Endothelial cell of umbilical vein (primary cell): ENCODE results near the gene ZNF407. TPM values are rescaled to one million over a fixed set of nuclear protein-coding genes. Genes with fewer than 3 reads are reported as not detected.

ENCODE experiments used
- BruUV-seq: library from RNA; stranded (reverse); fragments of 400-500 nt; replicated peaks from 2 replicates; lab custom pipeline; 2021; lab: Mats Ljungman, UMichigan
- CTCF ChIA-PET: fragments of 300-600, 350-600 bp; sonication (Branson Sonifier 250); formaldehyde crosslinking; loops from one replicate; lab custom pipeline; 2021; ENCODE audit warnings: antibody characterized with exemption, inconsistent platforms; lab: Charles Lee
- POLR2A ChIA-PET: fragments of 300-600, 350-600 bp; sonication (Branson Sonifier 250); formaldehyde crosslinking; loops from one replicate; lab custom pipeline; 2021; ENCODE audit warnings: antibody characterized with exemption, inconsistent platforms; lab: Charles Lee
- DNase-seq: peaks from one replicate; pipeline ENCODE4 v3.0.0-alpha.2; 2011; ENCODE audit warnings: low read depth, low spot score
- FAIRE-seq: peaks from 2 replicates; lab custom pipeline; 2011; peaks lifted over from hg19 to GRCh38; lab: Jason Lieb, UNC
- H2AFZ ChIP-seq: 2 replicates; pipeline ENCODE4 v1.6.0; 2012; ENCODE audit warnings: low read depth, low read length, control low read depth, inconsistent platforms
- H3K27ac ChIP-seq: 2 replicates; pipeline ENCODE4 v1.5.1; 2011; ENCODE audit warnings: low read depth, mild to moderate bottlenecking, control low read depth, low read length, moderate library complexity; ENCODE audit not compliant: insufficient read depth
- H3K27me3 ChIP-seq, 2 experiments: 2 replicates each; pipeline versions ENCODE4 v1.6.0 to v1.6.1; 2011; ENCODE audit warnings: low read length in 2 of 2, mixed read lengths in 1 of 2; ENCODE audit not compliant: control insufficient read depth in 2 of 2, insufficient read depth in 2 of 2
- H3K36me3 ChIP-seq, 2 experiments: 2 replicates in 1 of 2; 3 replicates in 1 of 2; pipeline ENCODE4 v1.5.1; 2011; ENCODE audit warnings: low read length in 2 of 2, mild to moderate bottlenecking in 1 of 2, moderate library complexity in 1 of 2; ENCODE audit not compliant: control insufficient read depth in 2 of 2, insufficient read depth in 2 of 2; ENCODE audit errors: extremely low read depth in 1 of 2
- H3K4me1 ChIP-seq: 3 replicates; pipeline ENCODE4 v1.5.1; 2011; ENCODE audit warnings: mild to moderate bottlenecking, low read length; ENCODE audit not compliant: control insufficient read depth, insufficient read depth; ENCODE audit errors: extremely low read depth
- H3K4me2 ChIP-seq: 2 replicates; pipeline ENCODE4 v1.6.1; 2011; ENCODE audit warnings: low read length, control low read depth, mixed read lengths; ENCODE audit not compliant: insufficient read depth
- H3K4me3 ChIP-seq, 3 experiments: fragments of 200-600 bp in 1 of 3; sonication (generic), shearing (Covaris generic) in 1 of 3; replicated peaks in 1 of 3; 2 replicates each; pipeline ENCODE4 v1.5.1; 2011 to 2016; ENCODE audit warnings: control low read depth in 3 of 3, low read length in 3 of 3, mild to moderate bottlenecking in 2 of 3, inconsistent platforms in 1 of 3, low read depth in 1 of 3, moderate library complexity in 1 of 3; ENCODE audit not compliant: insufficient read depth in 1 of 3
- H3K79me2 ChIP-seq: 2 replicates; pipeline ENCODE4 v1.6.0; 2012; ENCODE audit warnings: low read length, inconsistent platforms; ENCODE audit not compliant: control insufficient read depth, insufficient read depth
- H3K9ac ChIP-seq: replicated peaks from 2 replicates; pipeline ENCODE3; 2011; ENCODE audit warnings: low read length, control low read depth; ENCODE audit not compliant: insufficient read depth; ENCODE audit errors: extremely low read depth
- H3K9me1 ChIP-seq: replicated peaks from 3 replicates; pipeline ENCODE4 v1.6.0; 2011; ENCODE audit warnings: mild to moderate bottlenecking, low read length; ENCODE audit not compliant: control insufficient read depth, insufficient read depth; ENCODE audit errors: extremely low read depth
- H3K9me3 ChIP-seq: replicated peaks from 2 replicates; pipeline ENCODE4 v1.5.1; 2012; ENCODE audit warnings: low read length, inconsistent platforms; ENCODE audit not compliant: control insufficient read depth, insufficient read depth
- H4K20me1 ChIP-seq: replicated peaks from 2 replicates; pipeline ENCODE3; 2011; ENCODE audit warnings: mild to moderate bottlenecking, low read length; ENCODE audit not compliant: control insufficient read depth, insufficient read depth; ENCODE audit errors: extremely low read depth
- CTCF ChIP-seq, 2 donors: IDR thresholded peaks; 1 replicate in 1 of 2; 2 replicates in 1 of 2; pipeline ENCODE4 v1.5.1; 2011; ENCODE audit warnings: low read length in 2 of 2, mild to moderate bottlenecking in 2 of 2, moderate library complexity in 2 of 2, control low read depth in 1 of 2, inconsistent platforms in 1 of 2, low read depth in 1 of 2; ENCODE audit not compliant: insufficient read depth in 1 of 2; ENCODE audit errors: extremely low read depth in 1 of 2
- EZH2 ChIP-seq: IDR thresholded peaks from 2 replicates; pipeline ENCODE4 v1.6.1; 2012; ENCODE audit warnings: borderline replicate concordance, low read depth, mild to moderate bottlenecking, moderate library complexity, low read length, inconsistent platforms; ENCODE audit not compliant: severe bottlenecking
- FOS ChIP-seq: IDR thresholded peaks from 2 replicates; pipeline ENCODE4 v1.6.1; 2011; ENCODE audit warnings: mild to moderate bottlenecking, low read length, moderate library complexity, borderline replicate concordance; ENCODE audit not compliant: insufficient read depth
- GATA2 ChIP-seq: IDR thresholded peaks from 2 replicates; pipeline ENCODE4 v1.7.0; 2011; ENCODE audit warnings: low read depth, mild to moderate bottlenecking, moderate library complexity, mixed read lengths, low read length; ENCODE audit not compliant: insufficient read length, insufficient read depth
- JUN ChIP-seq: IDR thresholded peaks from 2 replicates; pipeline ENCODE4 v1.6.1; 2011; ENCODE audit warnings: borderline replicate concordance, low read depth; ENCODE audit not compliant: insufficient read length, insufficient read depth
- MAX ChIP-seq: IDR thresholded peaks from 2 replicates; pipeline ENCODE4 v1.6.1; 2011; ENCODE audit not compliant: insufficient read depth, insufficient read length
- MYC ChIP-seq: IDR thresholded peaks from one replicate; pipeline ENCODE4 v1.6.1; 2011; ENCODE audit warnings: mild to moderate bottlenecking, low read depth, low read length
- POLR2A ChIP-seq: IDR thresholded peaks from 2 replicates; pipeline ENCODE4 v1.6.1; 2012; ENCODE audit warnings: low read depth, mild to moderate bottlenecking, control low read depth, low read length
- POLR2AphosphoS5 ChIP-seq: IDR thresholded peaks from 2 replicates; pipeline ENCODE4 v1.6.1; 2012; ENCODE audit warnings: low read depth, mild to moderate bottlenecking, control low read depth, low read length, moderate library complexity; ENCODE audit not compliant: insufficient read depth
- dilution Hi-C: fragments of 300-500 bp; cut with MboI; formaldehyde crosslinking; loops from one replicate; pipeline ENCODE4 v1.15.0; 2019; ENCODE audit warnings: low sequenced_read_pairs; ENCODE audit not compliant: extremely low pct_ligation_motif_present
- intact Hi-C: fragments of 100-400 bp; cut with micrococcal nuclease; formaldehyde crosslinking; loops from one replicate; pipeline ENCODE4 v1.10.0; 2022
- polyA plus RNA-seq, 4 experiments: library from polyadenylated mRNA; depleted of rRNA in 3 of 4; stranded (reverse) in 3 of 4; unstranded in 1 of 4; fragments of >200 nt; gene quantifications; 2 replicates each; pipeline versions ENCODE4 v1.2.1 to v1.2.3, GENCODE V29; 2011 to 2012; ENCODE audit warnings: missing spikeins in 1 of 4
- total RNA-seq: library from RNA; stranded (reverse); gene quantifications from 2 replicates; pipeline ENCODE4 v1.2.3, GENCODE V29; 2021

ZNF407 gene
- total and polyA plus RNA-seq, 2 donors (not counting 3 experiments of a cell fraction or from before 2014, with no cell fraction given) = 3.8 to 20.1 TPM

- intact Hi-C loops (no loop called here), dilution Hi-C loops (no loop called here)
- Histone ChIP-seq H3K36me3 (no peaks in the 10 kb centered on the region), H4K20me1 (peaks cover 2% of the 10 kb centered on the region), H3K9me1 (no peaks in the 10 kb centered on the region), H2AFZ (no peak overlapping the region), H3K27me3 (no peaks in the 10 kb centered on the region), H3K9ac (no peak overlapping the region), H3K4me2 (no peak overlapping the region), H3K9me3 (no peaks in the 10 kb centered on the region), H3K4me1 (no peaks in the 10 kb centered on the region), H3K27ac (no peak overlapping the region), H3K4me3 (no peak overlapping the region), H3K79me2 (no peaks in the 10 kb centered on the region)
- no peak for TF ChIP-seq MYC
- TF ChIP-seq EZH2 = no peak
- TF ChIP-seq JUN = no peak
- TF ChIP-seq MAX = no peak
- FAIRE-seq (no peak), DNase-seq (no peak)
- POLR2A ChIA-PET = no interaction called here
- no TSS peak for BruUV-seq
- CTCF ChIA-PET = no interaction called here
These were observed 105.3 kb downstream of the ZNF407 start for GRCh38 chr18:74702950-74703349.

GRCh38 chr18:74708169-74708568 is 110.5 kb downstream of the ZNF407 start:
- Histone ChIP-seq H3K27ac (no peak overlapping the region), H3K9me3 (no peaks in the 10 kb centered on the region), H3K9me1 (no peaks in the 10 kb centered on the region), H3K4me2 (no peak overlapping the region), H3K79me2 (no peaks in the 10 kb centered on the region), H3K9ac (no peak overlapping the region), H3K27me3 (no peaks in the 10 kb centered on the region), H4K20me1 (no peaks in the 10 kb centered on the region), H2AFZ (no peak overlapping the region), H3K36me3 (no peaks in the 10 kb centered on the region), H3K4me1 (no peaks in the 10 kb centered on the region), H3K4me3 (no peak overlapping the region)
- dilution Hi-C loops = no loop called here
- DNase-seq (no peak), FAIRE-seq (no peak)
- intact Hi-C loops = no loop called here
- ChIA-PET POLR2A (no interaction called here), CTCF (no interaction called here)
- BruUV-seq = no TSS peak
- no peak for TF ChIP-seq MYC
- no peak for TF ChIP-seq POLR2AphosphoS5
- no peak for TF ChIP-seq GATA2
- TF ChIP-seq MAX = no peak
- no peak for TF ChIP-seq JUN
- TF ChIP-seq FOS = no peak
- no peak for TF ChIP-seq EZH2
- no peak for TF ChIP-seq POLR2A
- no peak for TF ChIP-seq CTCF (IDR thresholded peaks at IDR 0.05; ENCODE audit: extremely low read depth in 1 of 2, insufficient read depth in 1 of 2, low read depth in 1 of 2, low read length in 2 of 2)
